GM21737 (cell line): ENCODE measurements around the gene ANK3.
A peak's percentile ranks its signal among the peaks of the same experiment; 100 is the strongest.

Experiments
- ATAC-seq: cut with Tn5 transposase; IDR thresholded peaks from one replicate; pipeline ENCODE4 v1.9.1; 2021; ENCODE audit warnings: mild to moderate bottlenecking, moderate library complexity; ENCODE audit not compliant: unreplicated experiment

ANK3 gene

GRCh38 chr10:60380781-60381180 lies 8.9 kb downstream of the ANK3 start:
- ATAC-seq, result no peak

- ATAC-seq, result no peak
These were observed 11.7 kb downstream of the ANK3 start for GRCh38 chr10:60377955-60378354.

- ATAC-seq, result no peak
These were observed 12.7 kb downstream of the ANK3 start for GRCh38 chr10:60377042-60377352.

GRCh38 chr10:60376221-60377041 lies 13.2 kb downstream of the ANK3 start:
- ATAC-seq, result no peak

- no peak for ATAC-seq
These were observed 14.2 kb downstream of the ANK3 start for GRCh38 chr10:60375293-60376004.

- no peak for ATAC-seq
These were observed 14.8 kb downstream of the ANK3 start for GRCh38 chr10:60374836-60375235.

- no peak for ATAC-seq
These were observed 17.2 kb downstream of the ANK3 start for GRCh38 chr10:60372436-60372835.

- no peak for ATAC-seq
These were observed 20.1 kb downstream of the ANK3 start for GRCh38 chr10:60369547-60369930.

GRCh38 chr10:60368875-60369546 lies 20.7 kb downstream of the ANK3 start:
- no peak for ATAC-seq

- ATAC-seq, result no peak
These were observed 21.8 kb downstream of the ANK3 start for GRCh38 chr10:60367901-60368300.

- no peak for ATAC-seq
These were observed 22.2 kb downstream of the ANK3 start for GRCh38 chr10:60367431-60367830.

GRCh38 chr10:60367024-60367423 lies 22.7 kb downstream of the ANK3 start:
- ATAC-seq, result no peak

- ATAC-seq, result no peak
These were observed 26.5 kb downstream of the ANK3 start for GRCh38 chr10:60363187-60363586.

- ATAC-seq, result no peak
These were observed 27.2 kb downstream of the ANK3 start for GRCh38 chr10:60362461-60362860.

GRCh38 chr10:60359066-60359465 lies 30.6 kb downstream of the ANK3 start:
- no peak for ATAC-seq

- ATAC-seq, result peak; percentile 90
These were observed 31.4 kb downstream of the ANK3 start for GRCh38 chr10:60358282-60358681.

GRCh38 chr10:60353519-60354258 lies 36.0 kb downstream of the ANK3 start:
- ATAC-seq, result no peak

GRCh38 chr10:60352105-60352504 lies 37.6 kb downstream of the ANK3 start:
- ATAC-seq, result peak; percentile 65

- peak; percentile 49 for ATAC-seq
These were observed 38.4 kb downstream of the ANK3 start for GRCh38 chr10:60351191-60351853.

- ATAC-seq, result no peak
These were observed 39.3 kb downstream of the ANK3 start for GRCh38 chr10:60350400-60350799.

GRCh38 chr10:60349426-60349825 lies 40.2 kb downstream of the ANK3 start:
- no peak for ATAC-seq
